ENCODE results near the gene SNCG. TPM values are rescaled to one million over a fixed set of nuclear protein-coding genes. Genes with fewer than 3 reads are reported as not detected.

Gene SNCG
- total RNA-seq, 1 experiment from 2014 or later: 5.5 TPM

- Histone ChIP-seq H4K20me1 (ENCODE audit: control insufficient read depth, insufficient read depth, insufficient read length) (no peaks in the 10 kb centered on the region), H4K91ac (ENCODE audit: insufficient read length, low read depth, low read length) (no peak overlapping the region), H2BK20ac (ENCODE audit: low read depth, low read length, poor library complexity, severe bottlenecking) (no peak overlapping the region), H4K5ac (ENCODE audit: insufficient read length, low read depth, low read length) (no peak overlapping the region), H2AFZ (ENCODE audit: low read length) (no peak overlapping the region), H3K27ac (ENCODE audit: insufficient read length, low read depth, low read length) (no peak overlapping the region), H2AK5ac (ENCODE audit: insufficient read length, low read length) (no peak overlapping the region), H3K56ac (ENCODE audit: insufficient read length, low read depth, low read length) (no peak overlapping the region), H3K27me3 (ENCODE audit: insufficient read depth, low read length) (no peaks in the 10 kb centered on the region), H3T11ph (ENCODE audit: low read length) (no peak overlapping the region), H2BK5ac (ENCODE audit: insufficient read length, low read length) (no peak overlapping the region), H3K14ac (ENCODE audit: insufficient read depth, low read length) (no peak overlapping the region), H3K79me1 (ENCODE audit: insufficient read depth, low read depth, low read length, poor library complexity, severe bottlenecking) (no peaks in the 10 kb centered on the region), H3K23ac (ENCODE audit: insufficient read length, low read depth, low read length) (no peak overlapping the region), H4K8ac (replicated peaks; ENCODE audit: insufficient read length, low read depth, low read length) (no peak overlapping the region), H3K4ac (ENCODE audit: low read depth, low read length) (no peak overlapping the region), H2BK12ac (ENCODE audit: insufficient read length, low read depth, low read length) (no peak overlapping the region), H3K79me2 (ENCODE audit: insufficient read depth, low read length) (no peaks in the 10 kb centered on the region), H3K18ac (ENCODE audit: insufficient read length, low read depth, low read length) (no peak overlapping the region), H3K23me2 (ENCODE audit: insufficient read length, low read depth, low read length, poor library complexity, severe bottlenecking) (no peaks in the 10 kb centered on the region), H3K4me2 (ENCODE audit: insufficient read depth, insufficient read length, low read length) (no peak overlapping the region), H3K9ac (ENCODE audit: extremely low read depth, insufficient read length, low read length) (no peak overlapping the region), H2BK15ac (ENCODE audit: low read depth, low read length) (no peak overlapping the region), H3K4me1 (ENCODE audit: insufficient read depth, low read length) (no peaks in the 10 kb centered on the region), H2BK120ac (ENCODE audit: low read depth, low read length, poor library complexity, severe bottlenecking) (no peak overlapping the region), H3K9me3 (ENCODE audit: control insufficient read depth, low read depth, low read length) (no peaks in the 10 kb centered on the region)
- Mint-ChIP-seq H3K27me3 (ENCODE audit: low read depth) (no peaks in the 10 kb centered on the region), H3K27ac (no peak overlapping the region), H3K9me3 (no peaks in the 10 kb centered on the region), H3K36me3 (ENCODE audit: insufficient read depth in 1 of 3, low read depth in 3 of 3) (no peaks in the 10 kb centered on the region), H3K4me1 (no peaks in the 10 kb centered on the region), H3K4me3 (no peak overlapping the region)
- no peak for DNase-seq
- TF ChIP-seq, protein P1, sequence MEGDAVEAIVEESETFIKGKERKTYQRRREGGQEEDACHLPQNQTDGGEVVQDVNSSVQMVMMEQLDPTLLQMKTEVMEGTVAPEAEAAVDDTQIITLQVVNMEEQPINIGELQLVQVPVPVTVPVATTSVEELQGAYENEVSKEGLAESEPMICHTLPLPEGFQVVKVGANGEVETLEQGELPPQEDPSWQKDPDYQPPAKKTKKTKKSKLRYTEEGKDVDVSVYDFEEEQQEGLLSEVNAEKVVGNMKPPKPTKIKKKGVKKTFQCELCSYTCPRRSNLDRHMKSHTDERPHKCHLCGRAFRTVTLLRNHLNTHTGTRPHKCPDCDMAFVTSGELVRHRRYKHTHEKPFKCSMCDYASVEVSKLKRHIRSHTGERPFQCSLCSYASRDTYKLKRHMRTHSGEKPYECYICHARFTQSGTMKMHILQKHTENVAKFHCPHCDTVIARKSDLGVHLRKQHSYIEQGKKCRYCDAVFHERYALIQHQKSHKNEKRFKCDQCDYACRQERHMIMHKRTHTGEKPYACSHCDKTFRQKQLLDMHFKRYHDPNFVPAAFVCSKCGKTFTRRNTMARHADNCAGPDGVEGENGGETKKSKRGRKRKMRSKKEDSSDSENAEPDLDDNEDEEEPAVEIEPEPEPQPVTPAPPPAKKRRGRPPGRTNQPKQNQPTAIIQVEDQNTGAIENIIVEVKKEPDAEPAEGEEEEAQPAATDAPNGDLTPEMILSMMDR (conservative IDR thresholded peaks at IDR 0.05): no peak
These were observed 34.1 kb downstream of the SNCG start for GRCh38 chr10:86992456-86992855.
